ENCODE data around the gene HOXB6.

HOXB6 gene

DNA sequence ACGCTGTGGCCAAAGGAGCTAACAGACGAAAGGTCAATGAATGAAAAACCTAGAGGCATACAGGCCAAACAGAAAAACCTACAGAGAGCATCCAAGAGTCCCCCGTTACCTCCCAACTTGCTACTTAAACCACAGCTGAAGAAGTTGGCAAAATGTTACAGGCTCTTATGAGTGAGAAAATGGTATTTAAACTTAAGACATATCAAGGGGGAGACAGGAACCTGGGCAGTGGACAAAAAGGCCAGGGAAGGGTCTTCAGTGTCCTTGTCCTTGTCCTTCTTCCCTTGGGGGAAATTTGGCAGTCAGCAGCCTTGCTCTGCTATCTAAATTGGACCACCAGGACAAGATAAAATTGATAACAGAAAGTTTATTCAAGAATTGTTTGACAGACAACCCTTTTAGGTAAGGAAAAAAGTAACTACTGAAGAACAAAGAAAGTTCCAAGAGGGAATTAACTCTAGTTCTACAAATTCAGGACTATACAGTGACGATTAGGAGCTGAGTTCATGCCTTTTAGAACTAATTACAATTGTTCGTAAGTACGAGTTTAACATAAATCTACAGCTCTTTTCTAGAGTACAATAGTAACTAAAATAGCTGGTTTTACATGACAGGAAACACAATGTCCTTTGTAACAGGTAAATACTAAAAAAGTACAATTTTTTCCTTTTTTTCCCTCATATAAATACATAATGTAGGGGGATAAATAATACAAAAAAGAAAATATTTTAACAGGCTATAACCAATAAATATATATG, 56.1 kb downstream of the HOXB6 start:
- peak overlapping the region; percentile 29 for H3K9ac ChIP-seq (ENCODE audit: low read depth, low read length, poor library complexity, severe bottlenecking)
- H3K4me2 ChIP-seq (ENCODE audit: low read depth, low read length, poor library complexity, severe bottlenecking), result peak overlapping the region; percentile 96
- H3K27me3 ChIP-seq (ENCODE audit: insufficient read depth, low read length, poor library complexity, severe bottlenecking), result peaks cover 8% of the 10 kb centered on the region
- H3K9me2 ChIP-seq (replicated peaks; ENCODE audit: low read depth, low read length), result no peaks in the 10 kb centered on the region
- H3K4me1 ChIP-seq (ENCODE audit: insufficient read depth, low read length, poor library complexity, severe bottlenecking), result peaks cover 45% of the 10 kb centered on the region
- peaks cover 53% of the 10 kb centered on the region for H3K36me3 ChIP-seq (ENCODE audit: insufficient read depth, low read length)
- H3K79me2 ChIP-seq (ENCODE audit: insufficient read depth, low read length), result peaks cover 95% of the 10 kb centered on the region
- H3F3A ChIP-seq (ENCODE audit: low read depth), result peaks cover 30% of the 10 kb centered on the region
- H4K20me1 ChIP-seq (ENCODE audit: insufficient read depth, low read length, poor library complexity, severe bottlenecking), result peaks cover 43% of the 10 kb centered on the region
- no peaks in the 10 kb centered on the region for H3K9me3 ChIP-seq (ENCODE audit: insufficient read depth, low read depth, low read length)
- TF ChIP-seq EZH2phosphoT487 (IDR thresholded peaks at IDR 0.05; ENCODE audit: borderline replicate concordance), result no peak
- TF ChIP-seq, protein P1, sequence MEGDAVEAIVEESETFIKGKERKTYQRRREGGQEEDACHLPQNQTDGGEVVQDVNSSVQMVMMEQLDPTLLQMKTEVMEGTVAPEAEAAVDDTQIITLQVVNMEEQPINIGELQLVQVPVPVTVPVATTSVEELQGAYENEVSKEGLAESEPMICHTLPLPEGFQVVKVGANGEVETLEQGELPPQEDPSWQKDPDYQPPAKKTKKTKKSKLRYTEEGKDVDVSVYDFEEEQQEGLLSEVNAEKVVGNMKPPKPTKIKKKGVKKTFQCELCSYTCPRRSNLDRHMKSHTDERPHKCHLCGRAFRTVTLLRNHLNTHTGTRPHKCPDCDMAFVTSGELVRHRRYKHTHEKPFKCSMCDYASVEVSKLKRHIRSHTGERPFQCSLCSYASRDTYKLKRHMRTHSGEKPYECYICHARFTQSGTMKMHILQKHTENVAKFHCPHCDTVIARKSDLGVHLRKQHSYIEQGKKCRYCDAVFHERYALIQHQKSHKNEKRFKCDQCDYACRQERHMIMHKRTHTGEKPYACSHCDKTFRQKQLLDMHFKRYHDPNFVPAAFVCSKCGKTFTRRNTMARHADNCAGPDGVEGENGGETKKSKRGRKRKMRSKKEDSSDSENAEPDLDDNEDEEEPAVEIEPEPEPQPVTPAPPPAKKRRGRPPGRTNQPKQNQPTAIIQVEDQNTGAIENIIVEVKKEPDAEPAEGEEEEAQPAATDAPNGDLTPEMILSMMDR (conservative IDR thresholded peaks at IDR 0.05; ENCODE audit: low read length), result no peak
- no peak overlapping the region for H2AFZ ChIP-seq (ENCODE audit: low read length)
- peak overlapping the region; percentile 95 for H3K4me3 ChIP-seq (ENCODE audit: low read length, poor library complexity, severe bottlenecking)

DNA sequence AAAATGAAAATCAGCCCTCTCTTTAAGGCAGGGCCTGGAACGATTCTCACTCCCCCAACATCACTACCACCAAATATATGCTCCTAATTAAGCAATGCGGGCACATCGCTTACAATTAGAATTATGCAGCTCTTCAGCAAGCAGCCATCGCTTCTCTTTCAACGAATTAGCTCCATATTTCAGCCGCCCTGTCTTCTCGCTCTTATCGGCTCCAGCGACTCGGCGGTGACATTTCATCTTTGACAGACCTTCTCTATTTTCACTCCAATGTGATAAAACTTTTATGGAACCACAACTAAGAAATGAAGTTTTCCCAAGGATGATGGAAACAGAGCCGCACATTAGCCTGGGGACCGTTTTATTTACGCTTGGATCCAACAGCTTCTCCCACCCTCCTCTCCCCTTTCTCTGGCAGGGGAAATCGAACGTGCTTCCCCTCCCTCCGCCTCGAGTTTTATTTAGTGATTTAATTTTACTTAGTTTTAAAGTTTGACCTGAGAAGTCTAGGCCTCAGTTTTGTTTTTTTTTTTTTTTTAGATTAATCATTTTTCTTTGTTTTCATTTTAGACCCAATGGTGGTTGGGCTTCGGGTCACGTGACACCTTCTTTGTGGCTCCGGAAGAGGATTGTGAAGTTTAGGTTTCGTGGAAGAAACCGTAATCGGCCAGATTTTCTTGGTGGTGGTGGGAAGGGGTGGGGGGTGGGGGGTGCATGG, 56.8 kb downstream of the HOXB6 start:
- Histone ChIP-seq H3K9me3 (ENCODE audit: insufficient read depth, low read depth, low read length) (no peaks in the 10 kb centered on the region), H3K4me2 (ENCODE audit: low read depth, low read length, poor library complexity, severe bottlenecking) (peak overlapping the region; percentile 96), H3K27me3 (ENCODE audit: insufficient read depth, low read length, poor library complexity, severe bottlenecking) (peaks cover 14% of the 10 kb centered on the region), H3K4me1 (ENCODE audit: insufficient read depth, low read length, poor library complexity, severe bottlenecking) (peaks cover 45% of the 10 kb centered on the region), H3K36me3 (ENCODE audit: insufficient read depth, low read length) (peaks cover 46% of the 10 kb centered on the region), H3F3A (ENCODE audit: low read depth) (peaks cover 30% of the 10 kb centered on the region), H3K9me2 (replicated peaks; ENCODE audit: low read depth, low read length) (no peaks in the 10 kb centered on the region), H2AFZ (ENCODE audit: low read length) (no peak overlapping the region), H3K79me2 (ENCODE audit: insufficient read depth, low read length) (peaks cover 95% of the 10 kb centered on the region), H3K4me3 (ENCODE audit: low read length, poor library complexity, severe bottlenecking) (peak overlapping the region; percentile 95), H4K20me1 (ENCODE audit: insufficient read depth, low read length, poor library complexity, severe bottlenecking) (peaks cover 36% of the 10 kb centered on the region), H3K9ac (ENCODE audit: low read depth, low read length, poor library complexity, severe bottlenecking) (peak overlapping the region; percentile 98)
- no peak for TF ChIP-seq EZH2phosphoT487 (IDR thresholded peaks at IDR 0.05; ENCODE audit: borderline replicate concordance)
- TF ChIP-seq, protein P1 (conservative IDR thresholded peaks at IDR 0.05; ENCODE audit: low read length), result no peak

DNA sequence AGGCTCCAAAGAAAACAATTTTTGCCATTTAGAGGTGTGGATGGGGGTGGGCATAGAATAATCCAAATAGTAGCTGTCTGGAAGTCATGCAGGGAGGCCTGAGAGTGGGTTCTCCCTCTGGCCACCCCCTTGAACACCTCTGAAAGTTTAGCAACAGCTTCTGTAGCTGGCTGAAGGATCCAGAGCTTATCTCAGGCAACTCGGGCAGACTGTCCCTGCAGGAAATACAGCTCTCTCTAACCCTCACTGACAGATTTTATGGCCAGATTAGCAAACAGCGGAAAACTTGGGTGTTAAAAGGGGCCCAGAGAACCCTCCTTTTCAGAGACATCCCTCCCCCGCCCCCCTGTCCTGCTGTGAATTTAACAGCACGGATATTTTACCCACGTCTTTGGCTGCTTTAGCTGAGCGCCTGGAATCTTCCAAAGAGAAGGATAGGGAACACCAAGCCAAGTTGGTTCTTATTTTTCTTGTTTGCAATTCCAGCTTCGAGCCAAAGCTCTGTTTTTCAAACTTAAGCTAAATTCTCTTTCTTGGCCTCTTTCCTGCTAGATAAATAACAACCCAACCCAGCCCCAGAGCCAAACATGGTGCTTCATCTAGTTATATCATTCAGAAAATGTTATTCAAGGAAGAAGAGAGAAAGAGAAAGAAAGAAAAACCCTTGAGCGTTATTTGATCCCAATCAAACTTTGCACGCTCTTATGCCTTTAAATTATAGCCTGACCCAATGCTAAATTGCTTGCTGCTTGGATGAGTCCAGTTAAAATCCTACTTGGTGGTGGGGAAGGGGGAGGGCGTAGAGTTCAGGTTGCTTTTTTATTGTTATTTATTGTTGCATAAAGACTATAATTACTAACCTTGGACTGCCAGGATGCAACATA, 57.6 kb downstream of the HOXB6 start:
- Histone ChIP-seq H3K4me3 (ENCODE audit: low read length, poor library complexity, severe bottlenecking) (peak overlapping the region; percentile 95), H3K79me2 (ENCODE audit: insufficient read depth, low read length) (peaks cover 95% of the 10 kb centered on the region), H3K4me1 (ENCODE audit: insufficient read depth, low read length, poor library complexity, severe bottlenecking) (peaks cover 45% of the 10 kb centered on the region), H3K9me3 (ENCODE audit: insufficient read depth, low read depth, low read length) (no peaks in the 10 kb centered on the region), H3K9ac (ENCODE audit: low read depth, low read length, poor library complexity, severe bottlenecking) (peak overlapping the region; percentile 98), H3K4me2 (ENCODE audit: low read depth, low read length, poor library complexity, severe bottlenecking) (peak overlapping the region; percentile 96), H3F3A (ENCODE audit: low read depth) (peaks cover 30% of the 10 kb centered on the region), H4K20me1 (ENCODE audit: insufficient read depth, low read length, poor library complexity, severe bottlenecking) (peaks cover 33% of the 10 kb centered on the region), H3K36me3 (ENCODE audit: insufficient read depth, low read length) (peaks cover 38% of the 10 kb centered on the region), H3K9me2 (replicated peaks; ENCODE audit: low read depth, low read length) (no peaks in the 10 kb centered on the region), H2AFZ (ENCODE audit: low read length) (no peak overlapping the region), H3K27me3 (ENCODE audit: insufficient read depth, low read length, poor library complexity, severe bottlenecking) (peaks cover 21% of the 10 kb centered on the region)
- no peak for TF ChIP-seq EZH2phosphoT487 (IDR thresholded peaks at IDR 0.05; ENCODE audit: borderline replicate concordance)
- TF ChIP-seq, protein P1 (conservative IDR thresholded peaks at IDR 0.05; ENCODE audit: low read length), result no peak

All from Loucy (cell line).